NCI-H524 treated with DMSO at 0.1 percent for 48 hours (cell line): ENCODE data around the gene BLVRB.
"Not testable (repeated sequence)": the region's sequence is repeated elsewhere in the genome, so short reads cannot be mapped to it uniquely, and the experiment has no call there.

Experiments
- DNase-seq: peaks from one replicate; lab custom pipeline; 2025; lab: John Stamatoyannopoulos, UW

BLVRB gene

GRCh38 chr19:40422748-40423566, 42.6 kb downstream of the BLVRB start:
- DNase-seq: no peak

GRCh38 chr19:40421993-40422747, 43.4 kb downstream of the BLVRB start:
- DNase-seq: no peak

DNA sequence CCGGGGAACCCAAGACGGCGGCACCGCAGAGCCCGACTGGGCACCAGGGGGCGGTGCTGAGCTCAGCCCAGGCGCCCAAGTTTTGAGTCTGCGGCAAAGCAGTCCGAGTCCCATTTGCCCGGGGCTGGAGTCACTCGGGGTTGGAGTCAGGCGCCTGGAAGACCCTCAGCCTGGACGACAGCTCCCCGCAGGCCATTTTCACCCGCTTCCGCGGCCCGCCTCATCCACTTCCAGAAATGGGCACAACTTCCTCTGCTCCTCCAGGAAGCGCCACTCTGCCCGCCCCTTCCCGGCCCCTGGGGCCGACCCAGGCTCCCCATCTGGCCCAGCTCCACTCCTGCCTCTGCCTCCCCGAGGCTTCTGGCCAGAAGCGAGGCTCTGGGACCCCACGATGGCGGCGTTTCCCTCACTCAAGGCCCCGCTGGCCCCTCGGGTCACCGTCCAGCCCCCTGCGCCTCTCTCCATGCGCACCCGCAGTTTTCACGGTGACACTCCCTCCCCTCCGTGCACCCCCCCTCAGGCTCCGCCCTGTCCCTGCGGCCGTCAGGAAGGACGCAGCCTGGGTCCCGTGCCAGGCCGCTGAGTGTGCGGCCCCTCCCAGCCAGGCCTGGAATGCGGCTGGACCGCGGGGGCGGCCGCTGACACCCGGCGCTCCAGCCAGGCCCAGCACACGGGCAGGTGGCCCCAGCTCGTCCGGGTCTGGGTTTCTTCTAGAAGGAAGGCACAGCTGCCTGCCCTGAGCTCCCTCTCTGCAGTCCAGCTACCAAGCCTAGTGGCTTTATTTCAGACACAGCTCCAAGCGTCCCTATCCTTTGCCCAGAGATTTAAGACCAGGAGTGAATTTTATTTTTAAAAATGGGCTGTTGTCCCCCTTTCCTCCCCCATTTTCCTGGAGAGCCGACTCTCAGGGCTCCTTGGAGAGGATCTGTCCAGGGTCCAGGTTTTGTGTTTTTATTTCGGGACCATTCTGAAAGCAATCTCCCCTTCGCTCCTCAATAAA, 44.5 kb downstream of the BLVRB start:
- peak; percentile 60 for DNase-seq

- no peak for DNase-seq
Measured at GRCh38 chr19:40420451-40420765, 45.1 kb downstream of the BLVRB start.

GRCh38 chr19:40419780-40420179, 45.8 kb downstream of the BLVRB start:
- DNase-seq: no peak

DNA sequence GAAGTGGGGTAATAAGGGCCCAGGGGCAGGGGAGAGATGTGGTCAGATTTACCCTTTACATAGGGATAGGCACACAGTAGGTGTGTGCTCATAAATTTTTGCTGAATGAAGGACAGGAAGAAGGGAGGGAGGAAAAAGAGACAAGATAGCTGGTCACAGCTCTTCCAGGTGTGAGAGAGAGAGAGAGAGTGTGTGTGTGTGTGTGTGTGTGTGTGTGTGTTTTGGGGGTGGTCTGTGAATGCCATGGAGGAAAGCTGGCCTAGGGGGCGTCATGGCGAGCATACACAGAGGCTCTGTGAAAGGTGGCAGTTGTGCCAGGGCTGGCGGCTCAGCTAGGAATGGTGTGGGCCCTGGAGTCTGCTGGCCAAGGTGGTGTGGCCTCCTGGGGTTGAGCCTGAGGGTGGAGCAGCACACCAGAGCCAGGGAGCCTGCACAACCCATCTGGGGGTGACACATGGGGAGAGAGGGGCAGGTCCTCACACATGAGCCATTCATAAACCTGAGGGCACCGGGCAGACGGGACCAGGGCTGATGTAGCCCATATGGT, 46.4 kb downstream of the BLVRB start:
- peak; percentile 93 for DNase-seq

- no peak for DNase-seq
Measured at GRCh38 chr19:40418040-40418439, 47.5 kb downstream of the BLVRB start.

GRCh38 chr19:40417643-40417981, 47.9 kb downstream of the BLVRB start:
- no peak for DNase-seq

GRCh38 chr19:40416918-40417642, 48.5 kb downstream of the BLVRB start:
- DNase-seq: no peak

GRCh38 chr19:40415768-40416167, 49.8 kb downstream of the BLVRB start:
- DNase-seq: no peak

DNA sequence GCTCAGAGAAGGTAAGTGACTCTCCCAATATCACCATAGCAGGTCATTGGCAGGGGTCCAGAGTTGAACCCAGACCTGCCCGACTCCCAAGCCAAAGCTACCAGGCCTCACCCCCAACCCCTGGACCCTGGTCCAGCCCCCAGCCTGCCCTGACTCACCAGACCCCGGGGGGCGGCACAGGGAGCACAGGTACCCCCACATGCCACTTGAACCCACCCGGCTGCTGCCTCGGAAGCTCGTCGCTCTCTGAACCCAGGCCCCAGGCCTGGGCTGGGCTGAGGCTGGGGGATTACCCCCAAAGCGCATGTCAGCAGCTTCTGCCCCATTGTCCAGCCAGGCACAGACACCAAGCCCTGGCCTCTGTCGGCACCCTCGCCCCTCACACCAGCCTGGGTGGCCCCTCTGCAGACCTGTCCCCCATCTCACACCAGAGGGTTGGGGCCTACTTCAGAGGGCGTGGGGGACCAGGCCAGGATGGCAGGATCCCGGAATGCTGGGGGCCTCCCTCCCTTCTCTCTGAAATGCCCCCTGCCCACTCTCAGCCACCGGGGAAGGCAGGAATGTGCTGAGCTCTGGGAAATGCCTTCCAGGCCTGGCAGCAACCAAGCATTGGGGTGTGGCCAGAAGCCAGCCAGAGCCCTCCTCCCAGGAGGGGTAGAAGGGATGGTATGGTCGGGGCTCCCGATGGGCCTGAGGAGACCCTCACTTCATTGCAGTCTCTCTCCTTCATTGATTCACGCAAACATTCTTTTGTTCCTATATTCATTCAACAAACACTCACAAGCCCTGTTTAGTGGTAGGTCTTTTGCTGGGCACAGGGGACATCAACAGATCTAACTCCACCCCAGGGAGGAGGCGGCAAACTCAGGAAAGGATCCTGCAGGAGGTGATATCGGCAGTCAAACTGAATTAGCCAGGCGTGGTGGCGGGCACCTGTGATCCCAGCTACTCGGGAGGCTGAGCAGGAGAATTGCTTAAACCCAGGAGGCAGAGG, 50.7 kb downstream of the BLVRB start:
- no peak for DNase-seq

- no peak for DNase-seq
Measured at GRCh38 chr19:40413291-40413845, 52.2 kb downstream of the BLVRB start, which contains the start of gene PRX. TSS of gene PRX (minus strand) at chr19:40413378. CDS start at chr19:40407932, 5,446 bp downstream.

- DNase-seq: no peak
Measured at GRCh38 chr19:40412866-40413265, 52.7 kb downstream of the BLVRB start.

DNA sequence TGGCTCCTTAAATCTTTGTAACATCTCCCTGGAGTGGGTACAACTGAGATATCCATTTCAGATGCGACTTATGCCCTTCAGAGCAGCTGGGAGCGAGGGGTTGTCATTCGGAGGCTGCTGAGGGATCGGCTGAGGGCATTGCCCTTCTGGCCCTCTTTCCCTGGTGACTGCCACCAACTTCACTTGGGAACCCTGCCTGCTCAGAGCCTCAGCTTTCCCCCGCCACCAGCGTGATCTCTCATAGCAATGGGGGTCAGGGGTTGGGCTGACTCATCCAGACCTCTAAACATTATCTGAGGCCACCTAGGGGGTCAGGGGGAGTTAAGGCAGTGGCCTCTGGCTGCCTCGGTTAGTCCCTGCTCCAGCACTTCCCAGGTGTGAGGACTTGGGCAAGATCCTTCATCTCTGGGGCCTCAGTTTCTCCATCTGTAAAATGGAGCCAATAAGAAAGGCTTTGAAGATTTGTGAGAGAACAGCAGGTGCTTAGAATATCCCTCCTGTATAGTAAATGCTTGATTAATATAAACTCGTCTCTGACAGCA, 53.5 kb downstream of the BLVRB start:
- no peak for DNase-seq

DNA sequence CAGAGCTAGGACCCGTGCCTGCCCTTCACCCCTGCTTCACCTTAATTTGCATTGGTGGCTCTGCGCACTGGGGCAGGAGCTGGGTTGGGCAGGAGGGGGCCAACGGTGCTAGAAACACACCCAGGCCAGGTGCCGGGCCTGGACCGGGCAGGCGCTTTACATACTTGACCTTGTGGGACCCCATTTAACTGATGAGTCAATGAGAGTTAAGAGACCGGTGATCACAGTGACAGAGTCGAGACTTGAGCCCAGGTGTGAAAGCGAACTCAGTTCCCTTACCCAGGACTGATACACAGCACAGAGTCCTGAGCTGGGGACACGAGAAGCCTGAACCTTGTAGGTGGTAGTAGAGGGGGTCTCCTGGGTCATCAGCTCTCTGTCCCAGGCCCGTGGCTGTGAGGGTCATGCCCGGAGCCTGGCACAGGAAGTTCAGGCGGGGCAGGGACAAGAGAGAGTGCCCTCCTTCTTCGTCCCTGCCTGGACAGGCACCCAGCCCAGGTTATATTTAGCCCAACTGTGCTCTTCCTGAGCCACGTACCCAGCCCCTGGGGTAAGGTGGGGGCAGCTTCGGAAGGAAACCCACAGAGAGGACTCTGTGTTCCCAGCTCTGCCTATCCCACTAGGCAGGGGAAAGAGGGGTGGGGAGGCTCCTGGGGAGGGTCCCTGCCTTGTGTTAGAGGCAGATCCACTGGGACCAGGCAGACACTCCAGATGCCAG, 54.3 kb downstream of the BLVRB start:
- no peak for DNase-seq

DNA sequence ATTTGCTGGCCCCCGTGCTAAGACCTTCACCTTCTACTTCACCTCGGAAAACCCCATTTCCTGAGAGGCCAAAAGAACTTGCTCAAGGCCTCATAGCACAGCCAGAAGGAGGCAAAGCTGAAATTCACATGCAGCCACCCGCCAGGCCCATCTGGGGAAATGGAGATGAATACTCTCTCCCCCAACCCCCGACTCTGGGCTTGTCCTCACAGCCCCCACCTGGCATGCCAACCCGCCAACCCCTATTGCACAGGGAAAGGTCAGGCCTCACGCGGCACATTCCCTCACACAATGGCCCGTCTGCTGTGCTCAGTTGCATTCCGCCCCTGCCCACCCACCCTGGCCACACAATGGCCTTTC, 55.5 kb downstream of the BLVRB start:
- no peak for DNase-seq

DNA sequence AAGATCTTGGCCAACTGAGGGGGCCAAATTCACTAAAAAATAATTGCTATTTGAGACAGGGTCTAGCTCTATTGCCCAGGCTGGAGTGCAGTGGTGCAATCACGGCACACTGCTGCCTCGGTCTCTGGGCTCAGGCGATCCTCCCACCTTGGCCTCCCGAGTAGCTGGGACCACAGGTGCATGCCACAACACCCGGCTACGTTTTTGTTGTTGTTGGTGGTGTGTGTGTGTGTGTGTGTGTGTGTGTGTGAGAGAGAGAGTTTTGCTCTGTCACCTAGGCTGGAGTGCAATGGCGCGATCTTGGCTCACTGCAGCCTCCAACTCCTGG, 57.0 kb downstream of the BLVRB start:
- not testable (repeated sequence) for DNase-seq

DNA sequence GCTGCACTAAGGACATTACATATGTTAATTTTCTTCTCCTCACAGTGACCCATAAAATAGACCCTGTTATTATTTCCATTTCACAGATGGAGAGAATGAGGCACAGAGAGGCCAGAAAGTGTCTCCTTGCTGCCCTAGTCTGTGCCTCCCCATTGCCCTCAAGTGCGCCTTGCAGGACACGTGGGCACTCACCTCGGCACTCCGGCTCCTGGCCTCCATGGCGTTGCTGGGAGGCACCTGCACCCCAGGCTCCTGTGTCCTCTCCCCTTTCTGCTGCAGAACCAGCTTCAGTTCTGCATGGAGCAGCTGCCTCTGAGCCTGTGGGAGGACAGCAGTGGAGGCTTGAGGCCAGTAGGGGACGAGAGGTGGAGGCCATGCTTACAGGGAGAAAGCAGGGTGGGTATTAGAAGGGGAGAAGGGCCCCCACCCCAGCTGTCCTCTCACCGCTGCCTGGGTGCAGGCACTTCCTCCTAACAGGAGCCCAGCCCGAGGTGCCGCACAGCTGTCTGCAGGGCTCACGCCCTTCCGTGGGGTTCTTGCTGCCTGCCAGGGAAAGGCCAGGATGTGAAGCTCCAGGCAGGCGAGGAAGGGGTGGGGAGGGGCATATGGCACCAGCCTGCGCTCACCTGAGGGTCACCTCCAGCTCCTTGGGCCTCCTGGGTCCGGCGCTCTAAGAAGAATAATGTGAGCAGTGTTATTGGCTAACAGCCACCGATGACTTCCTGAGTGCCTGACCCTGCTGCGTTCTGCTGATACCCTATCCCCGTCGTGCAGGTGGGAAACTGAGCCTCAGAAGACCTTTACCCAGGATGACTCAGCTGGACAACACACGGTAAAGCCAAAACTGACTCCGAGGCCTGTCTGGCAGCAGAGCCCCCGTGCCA, 57.6 kb downstream of the BLVRB start:
- no peak for DNase-seq
